Tibial nerve (tissue), 4 donors: ENCODE measurements around the gene SPDYE2B.
"Not testable (repeated sequence)": the region's sequence is repeated elsewhere in the genome, so short reads cannot be mapped to it uniquely, and the experiment has no call there.

Experiments
- CTCF ChIP-seq, 5 experiments: fragments of 200-600 bp in 3 of 5; fragments of 450-650 bp in 2 of 5; sonication (generic) in 3 of 5; IDR thresholded peaks; one replicate each; pipeline ENCODE4 v1.5.1; 2016 to 2019; ENCODE audit warnings: antibody characterized with exemption in 5 of 5, mild to moderate bottlenecking in 3 of 5, moderate library complexity in 2 of 5
- EP300 ChIP-seq, 2 donors: sonication (generic); formaldehyde crosslinking; IDR thresholded peaks; one replicate each; pipeline ENCODE4 v1.6.1; 2017; ENCODE audit warnings: antibody characterized with exemption in 2 of 2, mild to moderate bottlenecking in 1 of 2
- POLR2A ChIP-seq, 2 donors: fragments of 450-650 bp; IDR thresholded peaks; one replicate each; pipeline ENCODE4 v1.6.1; 2017; ENCODE audit warnings: antibody characterized with exemption in 2 of 2, mild to moderate bottlenecking in 2 of 2, moderate library complexity in 2 of 2

GRCh38 chr7:102611675-102612325, 38.3 kb upstream of the SPDYE2B start:
- TF ChIP-seq CTCF, EP300, POLR2A (IDR thresholded peaks at IDR 0.05): not testable (repeated sequence)
